Measurements from ENCODE around the gene TMEM167B.

GRCh38 chr1:109137958-109138357 is 47.4 kb downstream of the TMEM167B start:
- TF ChIP-seq CTCF (IDR thresholded peaks at IDR 0.05 in 4 of 5, conservative IDR thresholded peaks at IDR 0.05 in 1 of 5), result no peak
- no peak for TF ChIP-seq POLR2A (IDR thresholded peaks at IDR 0.05)
